Measurements from ENCODE around the gene RHOD.
A peak's percentile ranks its signal among the peaks of the same experiment; 100 is the strongest.

Gene RHOD

DNA sequence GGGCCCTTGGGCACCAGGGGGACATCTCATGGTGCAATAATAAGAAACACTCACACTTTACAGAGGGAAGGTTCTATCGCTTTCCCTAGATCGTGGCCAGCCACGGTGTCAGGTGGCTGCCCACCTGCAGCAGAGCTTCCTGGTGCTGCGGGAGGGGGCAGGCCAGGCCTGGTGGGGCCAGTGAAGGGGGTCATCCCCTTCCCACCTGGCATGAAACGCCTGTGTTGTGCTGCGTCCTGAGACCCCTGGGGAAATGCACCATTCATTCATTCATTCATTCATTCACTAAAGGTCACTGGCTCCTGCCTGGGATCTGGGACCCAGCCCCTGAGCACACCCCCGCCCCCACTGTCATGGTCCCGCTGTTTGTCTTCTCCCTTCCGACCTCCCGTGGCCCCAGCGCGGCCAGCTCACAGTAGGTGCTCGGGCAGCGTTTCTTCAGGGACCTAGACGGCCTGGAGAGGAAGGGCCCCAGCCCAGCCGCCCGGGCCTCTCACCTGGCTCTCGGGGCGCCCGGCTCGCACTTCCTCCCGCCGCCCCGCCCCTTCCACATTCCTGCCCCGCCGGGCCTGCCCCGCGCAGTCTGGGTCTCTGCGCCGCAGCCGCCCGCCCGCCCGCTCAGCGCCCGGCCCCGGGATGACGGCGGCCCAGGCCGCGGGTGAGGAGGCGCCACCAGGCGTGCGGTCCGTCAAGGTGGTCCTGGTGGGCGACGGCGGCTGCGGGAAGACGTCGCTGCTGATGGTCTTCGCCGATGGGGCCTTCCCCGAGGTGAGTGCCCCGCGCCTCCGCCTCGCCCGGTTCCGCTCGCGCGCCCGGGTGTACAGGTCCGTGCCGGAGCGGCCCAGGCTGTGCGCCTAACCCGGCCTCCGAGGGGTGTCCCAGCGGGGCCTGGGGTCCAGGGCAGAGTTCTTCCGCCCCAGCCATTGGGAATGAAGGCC lies at the start of gene RHOD:
TSS of gene RHOD (plus strand) at position 581 of the 938 bp plus-strand sequence. CDS start at position 637, 56 bp downstream.
- DNase-seq (ENCODE audit: low read depth), result no peak

- no peak for DNase-seq (ENCODE audit: low read depth)
Measured at GRCh38 chr11:67007126-67007525, 49.5 kb upstream of the RHOD start.

- DNase-seq (ENCODE audit: low read depth), result no peak
Measured at GRCh38 chr11:67010296-67010905, 46.2 kb upstream of the RHOD start.

- DNase-seq (ENCODE audit: low read depth), result no peak
Measured at GRCh38 chr11:67013511-67014045, 43.1 kb upstream of the RHOD start.

DNA sequence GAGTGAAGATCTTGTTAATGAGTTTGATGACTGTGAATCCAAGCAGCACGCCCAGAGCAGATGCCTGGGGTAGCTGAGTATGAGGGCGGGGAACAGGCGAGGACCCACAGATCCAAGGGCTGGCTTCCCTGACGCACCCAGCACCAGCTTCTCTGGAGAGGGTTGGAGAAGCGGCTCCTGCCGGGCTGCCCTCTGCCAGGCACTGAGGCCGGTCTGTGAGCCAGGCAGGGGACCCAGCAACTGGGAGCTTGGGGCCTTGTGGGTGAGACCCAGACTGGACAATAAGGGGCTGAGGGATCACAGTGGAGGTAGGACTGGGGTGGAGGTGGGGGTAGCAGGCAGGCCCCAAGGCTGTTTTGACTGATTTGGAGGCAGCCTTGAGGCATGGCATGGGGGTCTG lies 42.3 kb upstream of the RHOD start:
- DNase-seq (ENCODE audit: low read depth), result no peak

DNA sequence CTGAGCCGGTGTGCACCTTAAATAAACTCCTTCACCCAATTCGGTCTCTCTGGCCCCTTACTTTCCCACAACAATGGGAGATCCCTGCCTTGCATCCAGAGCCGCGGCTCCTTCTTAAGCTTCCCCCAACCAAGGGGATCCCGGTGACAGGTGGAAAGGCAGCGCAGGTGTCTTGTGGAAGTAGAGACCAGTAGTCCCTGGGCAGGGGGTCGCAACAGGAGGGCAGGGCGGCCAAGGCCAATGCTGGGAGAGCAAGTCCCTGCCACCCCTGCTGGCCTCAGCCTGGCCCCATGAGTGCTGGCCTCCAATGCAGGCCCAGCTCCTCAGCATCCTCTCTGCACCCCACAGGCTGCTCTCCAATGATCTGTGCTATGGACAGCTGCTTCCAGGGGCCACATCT lies 41.6 kb upstream of the RHOD start:
- DNase-seq (ENCODE audit: low read depth), result no peak

- no peak for DNase-seq (ENCODE audit: low read depth)
Measured at GRCh38 chr11:67016550-67016949, 40.1 kb upstream of the RHOD start.

- DNase-seq (ENCODE audit: low read depth), result no peak
Measured at GRCh38 chr11:67020949-67021348, 35.7 kb upstream of the RHOD start.

DNA sequence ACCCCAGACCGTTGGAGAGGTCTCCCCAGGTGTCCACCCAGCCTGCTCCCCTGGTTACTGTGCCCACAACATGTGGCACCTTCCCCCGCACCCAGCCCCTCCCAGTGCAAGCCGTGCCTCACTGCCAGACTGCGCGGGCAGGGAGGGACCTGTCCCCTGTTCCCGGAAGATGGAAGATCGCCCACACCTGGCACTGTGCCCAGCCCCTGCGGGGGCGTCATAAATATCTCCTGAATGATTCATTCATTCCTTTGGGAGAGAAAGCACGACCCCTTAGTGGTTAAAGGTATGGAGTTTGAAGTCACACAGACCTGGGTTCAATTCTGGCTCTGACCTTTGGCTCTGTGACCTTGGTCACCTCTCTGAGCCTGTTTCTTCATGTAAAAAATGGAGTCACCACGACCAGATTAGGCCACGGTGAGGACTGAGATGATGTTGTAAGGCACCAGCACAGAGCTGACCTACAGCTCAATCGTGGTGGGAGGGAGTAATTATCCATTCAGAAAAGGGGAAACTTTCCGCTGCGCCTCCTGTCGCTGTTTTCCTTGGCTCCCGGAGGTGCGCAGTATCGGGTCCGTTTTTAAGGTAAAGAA lies 34.2 kb upstream of the RHOD start:
- no peak for DNase-seq (ENCODE audit: low read depth)

DNA sequence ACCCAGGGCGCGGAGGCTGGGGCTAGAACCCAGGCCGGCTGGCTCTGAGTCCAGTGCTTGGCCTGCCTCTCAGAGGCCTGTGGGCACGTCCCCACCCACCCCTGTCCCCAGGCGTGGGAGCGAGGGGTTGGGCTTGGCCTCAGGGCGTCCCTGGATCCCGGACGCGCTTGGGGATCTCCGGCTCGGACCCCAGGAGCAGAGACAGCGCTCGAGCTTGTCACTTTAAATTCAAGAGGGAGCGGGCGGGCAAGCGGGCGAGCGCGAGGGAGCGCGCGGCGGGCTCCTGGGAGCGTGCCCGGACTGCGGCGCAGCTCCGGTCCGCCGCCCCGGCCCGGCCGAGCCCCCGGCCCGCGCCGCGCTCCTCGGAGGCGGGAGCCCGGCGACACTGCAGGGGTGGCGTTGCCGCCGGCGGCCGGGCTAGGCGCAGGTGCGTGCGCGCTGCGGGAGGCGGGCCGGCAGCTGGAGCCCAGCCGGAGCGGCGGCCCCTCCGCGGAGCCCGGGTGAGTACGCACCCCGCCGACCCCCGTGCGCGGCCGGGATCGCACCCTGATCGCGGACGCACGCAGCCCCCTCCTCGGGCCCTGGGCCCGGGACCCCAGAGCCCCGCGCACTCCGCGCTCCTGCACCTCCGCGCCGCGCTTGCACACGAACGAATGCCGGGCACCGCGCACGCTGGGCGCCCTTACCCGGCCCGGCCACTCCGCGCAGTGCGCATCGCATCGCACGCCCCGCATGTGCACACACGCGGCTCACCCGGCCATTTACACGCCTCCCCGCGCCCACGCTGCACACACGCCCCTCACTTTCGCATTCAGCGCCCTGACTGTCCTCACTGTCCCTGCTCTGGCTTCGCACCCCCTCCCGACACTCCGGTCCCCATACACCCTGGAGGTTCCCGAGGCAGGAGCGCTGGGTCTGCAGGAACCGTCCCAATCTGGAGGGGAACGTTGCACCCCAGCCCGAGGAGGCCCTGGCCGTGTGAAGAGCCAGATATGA lies 33.4 kb upstream of the RHOD start, which contains the start of gene SYT12:
TSS of gene SYT12 (plus strand) at position 174 of the 996 bp plus-strand sequence. CDS start 7,011 bp downstream, outside the sequence.
- no peak for DNase-seq (ENCODE audit: low read depth)

DNA sequence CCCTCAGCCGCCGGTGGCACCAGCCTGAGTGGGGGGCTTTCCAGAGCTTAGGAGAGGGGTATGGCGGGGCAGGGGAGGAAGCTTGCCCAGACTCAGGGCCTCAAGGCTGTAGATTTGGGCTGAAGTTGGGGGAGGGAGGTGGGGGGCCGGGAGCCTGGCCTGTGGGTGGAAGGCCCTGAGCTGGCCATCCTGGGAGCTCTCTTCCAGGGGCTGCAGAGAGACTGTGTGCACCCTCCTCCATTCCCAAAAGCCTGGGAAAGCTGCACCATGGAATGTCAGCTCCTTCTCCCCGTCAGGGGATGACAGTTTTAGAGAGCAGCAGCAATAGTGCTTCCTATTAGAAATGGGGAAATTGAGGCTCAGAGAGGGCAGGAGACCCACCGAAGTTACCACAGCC lies 32.7 kb upstream of the RHOD start:
- DNase-seq (ENCODE audit: low read depth), result no peak

- peak; percentile 49 for DNase-seq (ENCODE audit: low read depth)
Measured at GRCh38 chr11:67024410-67024809, 32.2 kb upstream of the RHOD start.

- no peak for DNase-seq (ENCODE audit: low read depth)
Measured at GRCh38 chr11:67024966-67025365, 31.7 kb upstream of the RHOD start.

- DNase-seq (ENCODE audit: low read depth), result no peak
Measured at GRCh38 chr11:67025750-67026149, 30.9 kb upstream of the RHOD start.

DNA sequence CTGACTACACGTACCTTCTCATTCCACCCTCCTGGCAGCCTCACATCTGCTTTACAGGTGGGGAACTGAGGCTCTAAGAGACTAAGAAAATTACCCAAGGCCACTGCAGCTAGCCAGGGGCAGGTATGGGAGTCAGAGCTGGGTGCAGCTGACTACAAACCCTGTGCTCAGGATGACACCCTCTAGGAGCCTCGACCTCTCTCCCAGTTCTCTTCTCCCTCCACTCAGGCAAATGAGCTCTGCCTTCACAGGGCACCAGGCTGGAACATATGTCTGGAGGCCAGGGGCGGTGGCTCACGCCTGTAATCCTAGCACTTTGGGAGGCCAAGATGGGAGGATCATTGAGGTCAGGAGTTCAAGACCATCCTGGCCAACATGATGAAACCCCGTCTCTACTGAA lies 29.7 kb upstream of the RHOD start:
- DNase-seq (ENCODE audit: low read depth), result no peak

DNA sequence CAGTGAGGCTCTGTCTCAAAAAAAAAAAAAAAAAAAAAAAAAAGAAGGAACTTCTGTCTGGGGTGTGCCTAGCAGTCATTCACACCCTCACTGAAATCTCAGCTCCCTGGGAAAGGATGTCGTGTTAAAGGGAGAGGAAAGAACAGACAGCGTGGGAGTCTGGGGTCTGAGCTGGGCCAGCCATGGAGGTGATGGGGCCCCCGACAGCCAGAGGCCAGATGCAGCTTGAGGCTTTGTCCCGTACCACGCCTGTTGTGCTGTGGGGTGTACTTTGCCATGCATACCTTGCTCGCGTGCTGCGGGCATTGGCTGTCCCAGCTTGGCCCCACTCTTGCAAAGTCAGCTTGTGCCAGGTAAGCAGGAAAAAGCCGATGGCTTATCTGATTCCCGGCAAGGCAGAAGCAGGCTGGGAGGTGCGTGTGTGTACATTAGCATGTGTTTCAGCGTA lies 29.1 kb upstream of the RHOD start:
- no peak for DNase-seq (ENCODE audit: low read depth)

- DNase-seq (ENCODE audit: low read depth), result no peak
Measured at GRCh38 chr11:67027943-67028542, 28.6 kb upstream of the RHOD start.

- no peak for DNase-seq (ENCODE audit: low read depth)
Measured at GRCh38 chr11:67029146-67029545, 27.5 kb upstream of the RHOD start.

DNA sequence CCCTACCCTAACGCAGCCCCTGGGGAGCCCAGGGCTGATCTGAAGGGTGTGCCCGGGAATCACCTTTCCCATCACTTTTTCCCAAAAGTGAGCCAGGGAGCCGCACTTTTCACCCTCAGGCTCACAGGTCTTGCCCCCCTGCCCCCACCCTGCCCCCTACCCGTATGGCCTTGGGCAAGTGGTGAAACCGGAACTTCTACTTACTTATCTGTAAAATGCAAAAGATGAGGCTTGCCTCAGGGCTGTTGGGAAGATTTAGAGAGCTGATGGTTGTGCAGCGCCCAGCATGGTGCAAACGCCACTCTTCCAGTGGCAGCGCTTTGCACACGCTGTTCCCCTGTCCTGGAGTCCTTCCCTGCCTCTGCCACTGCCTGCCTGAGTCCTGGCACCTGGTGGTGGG lies 25.7 kb upstream of the RHOD start:
- no peak for DNase-seq (ENCODE audit: low read depth)

GRCh38 chr11:67031791-67032561 lies 24.7 kb upstream of the RHOD start:
- no peak for DNase-seq (ENCODE audit: low read depth)

Data from stimulated activated CD8-positive, alpha-beta memory T cell treated with anti-CD3 and anti-CD28 coated beads, Interleukin-12 subunit alpha, Interleukin-12 subunit beta, amount 100 ng/mL, for 4 hours (primary cell).